Activated T-cell treated with anti-CD3 and anti-CD28 coated beads, Interleukin-2, amount 50 U/mL, for 72 hours (primary cell): ENCODE data around the gene KMO. TPM values are rescaled to one million over a fixed set of nuclear protein-coding genes. Genes with fewer than 3 reads are reported as not detected.
A peak's percentile ranks its signal among the peaks of the same experiment; 100 is the strongest.

Experiments used
- ATAC-seq, 2 donors: fragments of 150-1000 bp; cut with Tn5 transposase; replicated peaks in 1 of 2; 2 replicates each; pipeline ENCODE4 v1.10.0; 2021; ENCODE audit warnings: moderate library complexity in 2 of 2, mild to moderate bottlenecking in 1 of 2
- DNase-seq, 2 donors: peaks; one replicate each; pipeline ENCODE4 v3.0.0; 2021 to 2022; ENCODE audit warnings: mixed read lengths in 1 of 2
- H3K27ac Mint-ChIP-seq: one replicate; pipeline ENCODE4 v1.8.0; 2022; ENCODE audit warnings: mild to moderate bottlenecking, moderate library complexity, mixed read lengths
- H3K27me3 Mint-ChIP-seq: one replicate; pipeline ENCODE4 v1.8.0; 2022; ENCODE audit warnings: low read depth, mixed read lengths
- H3K36me3 Mint-ChIP-seq, 2 donors: one replicate each; pipeline ENCODE4 v1.8.0; 2022; ENCODE audit warnings: mixed read lengths in 2 of 2, mild to moderate bottlenecking in 1 of 2; ENCODE audit not compliant: insufficient read depth in 2 of 2
- H3K4me1 Mint-ChIP-seq: one replicate; pipeline ENCODE4 v1.8.0; 2022; ENCODE audit warnings: low read depth, mixed read lengths
- H3K4me3 Mint-ChIP-seq, 2 donors: one replicate each; pipeline ENCODE4 v1.8.0; 2022; ENCODE audit warnings: mild to moderate bottlenecking in 2 of 2, mixed read lengths in 2 of 2, moderate library complexity in 2 of 2
- H3K9me3 Mint-ChIP-seq, 2 donors: one replicate each; pipeline ENCODE4 v1.8.0; 2022; ENCODE audit warnings: mixed read lengths in 2 of 2
- total RNA-seq, 2 donors: library from RNA; stranded (reverse); gene quantifications; one replicate each; pipeline ENCODE4 v1.2.3, GENCODE V29; 2022

Gene KMO
- total RNA-seq, 2 donors from 2014 or later, result 0.21 TPM; not detected in 1

- ATAC-seq, result no peak
- H3K9me3 Mint-ChIP-seq, result no peaks in the 10 kb centered on the region
- peak overlapping the region; percentile 30 for H3K27ac Mint-ChIP-seq
- no peak for DNase-seq
- H3K4me3 Mint-ChIP-seq, result no peak overlapping the region
- H3K4me1 Mint-ChIP-seq, result peaks cover 13% of the 10 kb centered on the region
- H3K36me3 Mint-ChIP-seq, result peaks cover 0 to 7% of the 10 kb centered on the region in 2 donors
- peaks cover 24% of the 10 kb centered on the region for H3K27me3 Mint-ChIP-seq
These were observed 12.1 kb upstream of the KMO start for GRCh38 chr1:241520080-241520465.

- Mint-ChIP-seq H3K36me3 (peaks cover 0 to 2% of the 10 kb centered on the region in 2 donors), H3K4me1 (peaks cover 7% of the 10 kb centered on the region), H3K4me3 (no peak overlapping the region), H3K27ac (no peak overlapping the region), H3K27me3 (peaks cover 31% of the 10 kb centered on the region), H3K9me3 (no peaks in the 10 kb centered on the region)
- ATAC-seq, result no peak
- DNase-seq, result no peak
These were observed 10.5 kb upstream of the KMO start for GRCh38 chr1:241521718-241522117.

- Mint-ChIP-seq H3K36me3 (no peaks in the 10 kb centered on the region), H3K4me3 (no peak overlapping the region), H3K4me1 (no peaks in the 10 kb centered on the region), H3K9me3 (no peaks in the 10 kb centered on the region), H3K27me3 (peaks cover 31% of the 10 kb centered on the region), H3K27ac (no peak overlapping the region)
- DNase-seq (no peak), ATAC-seq (no peak)
These were observed 7.2 kb upstream of the KMO start for GRCh38 chr1:241525026-241525425.

- Mint-ChIP-seq H3K27me3 (peaks cover 24% of the 10 kb centered on the region), H3K36me3 (no peaks in the 10 kb centered on the region), H3K4me1 (peaks cover 14% of the 10 kb centered on the region), H3K4me3 (no peak overlapping the region), H3K27ac (no peak overlapping the region), H3K9me3 (no peaks in the 10 kb centered on the region)
- ATAC-seq (no peak), DNase-seq (no peak)
These were observed 5.0 kb upstream of the KMO start for GRCh38 chr1:241527146-241527545.

GRCh38 chr1:241531195-241532161, 700 bp upstream of the KMO start:
- peak; percentile 72 to 74 for ATAC-seq
- no peaks in the 10 kb centered on the region for H3K9me3 Mint-ChIP-seq
- peak overlapping the region; percentile 94 to 100 for H3K4me3 Mint-ChIP-seq

GRCh38 chr1:241532864-241533263, 686 bp downstream of the KMO start:
- peak overlapping the region; percentile 5 to 36 for H3K4me3 Mint-ChIP-seq
- H3K36me3 Mint-ChIP-seq, result peaks cover 4 to 8% of the 10 kb centered on the region in 2 donors
- H3K27ac Mint-ChIP-seq, result peak overlapping the region; percentile 32
- ATAC-seq (peak; percentile 67 to 77), DNase-seq (peak; percentile 5 to 36)
- H3K27me3 Mint-ChIP-seq, result peaks cover 6% of the 10 kb centered on the region
- H3K9me3 Mint-ChIP-seq, result peaks cover 0 to 3% of the 10 kb centered on the region in 2 donors
- H3K4me1 Mint-ChIP-seq, result peaks cover 36% of the 10 kb centered on the region

More at GRCh38 chr1:241531195-241532161, 700 bp upstream of the KMO start:
- no peak for DNase-seq
- Mint-ChIP-seq H3K27me3 (peaks cover 6% of the 10 kb centered on the region), H3K27ac (peak overlapping the region; percentile 100), H3K4me1 (peaks cover 27% of the 10 kb centered on the region), H3K36me3 (no peaks in the 10 kb centered on the region)

- H3K27ac Mint-ChIP-seq, result peak overlapping the region; percentile 32
- no peak for ATAC-seq
- peaks cover 6% of the 10 kb centered on the region for H3K27me3 Mint-ChIP-seq
- H3K4me1 Mint-ChIP-seq, result peaks cover 36% of the 10 kb centered on the region
- no peak for DNase-seq
- H3K36me3 Mint-ChIP-seq, result peaks cover 4 to 8% of the 10 kb centered on the region in 2 donors
- no peak overlapping the region for H3K4me3 Mint-ChIP-seq
- peaks cover 0 to 3% of the 10 kb centered on the region in 2 donors for H3K9me3 Mint-ChIP-seq
These were observed 1.3 kb downstream of the KMO start for GRCh38 chr1:241533326-241534115.

GRCh38 chr1:241536304-241536703, 4.1 kb downstream of the KMO start:
- Mint-ChIP-seq H3K9me3 (peaks cover 0 to 3% of the 10 kb centered on the region in 2 donors), H3K4me1 (peaks cover 30% of the 10 kb centered on the region)
- ATAC-seq, result no peak

GRCh38 chr1:241536969-241537368, 4.8 kb downstream of the KMO start:
- ATAC-seq (no peak), DNase-seq (no peak)
- H3K4me1 Mint-ChIP-seq, result peaks cover 24% of the 10 kb centered on the region
- peaks cover 6% of the 10 kb centered on the region for H3K27me3 Mint-ChIP-seq
- no peak overlapping the region for H3K4me3 Mint-ChIP-seq
- peaks cover 0 to 3% of the 10 kb centered on the region in 2 donors for H3K9me3 Mint-ChIP-seq
- no peak overlapping the region for H3K27ac Mint-ChIP-seq
- peaks cover 4 to 8% of the 10 kb centered on the region in 2 donors for H3K36me3 Mint-ChIP-seq

More at GRCh38 chr1:241536304-241536703, 4.1 kb downstream of the KMO start:
- no peak for DNase-seq
- H3K4me3 Mint-ChIP-seq, result no peak overlapping the region
- H3K27me3 Mint-ChIP-seq, result peaks cover 6% of the 10 kb centered on the region
- H3K27ac Mint-ChIP-seq, result no peak overlapping the region
- peaks cover 4 to 8% of the 10 kb centered on the region in 2 donors for H3K36me3 Mint-ChIP-seq

GRCh38 chr1:241542199-241542907, 10.2 kb downstream of the KMO start:
- Mint-ChIP-seq H3K4me1 (peaks cover 4% of the 10 kb centered on the region), H3K27ac (no peak overlapping the region), H3K36me3 (peaks cover 4 to 5% of the 10 kb centered on the region in 2 donors), H3K27me3 (peaks cover 6% of the 10 kb centered on the region), H3K9me3 (peaks cover 0 to 2% of the 10 kb centered on the region in 2 donors), H3K4me3 (no peak overlapping the region)
- ATAC-seq, result no peak
- no peak for DNase-seq

- no peak overlapping the region for H3K4me3 Mint-ChIP-seq
- H3K9me3 Mint-ChIP-seq, result peaks cover 0 to 2% of the 10 kb centered on the region in 2 donors
- ATAC-seq (no peak), DNase-seq (no peak)
- peaks cover 3% of the 10 kb centered on the region in 2 donors for H3K36me3 Mint-ChIP-seq
- H3K4me1 Mint-ChIP-seq, result peaks cover 27% of the 10 kb centered on the region
- H3K27ac Mint-ChIP-seq, result no peak overlapping the region
- peaks cover 6% of the 10 kb centered on the region for H3K27me3 Mint-ChIP-seq
These were observed 15.8 kb downstream of the KMO start for GRCh38 chr1:241548008-241548407.

- Mint-ChIP-seq H3K27ac (no peak overlapping the region), H3K4me1 (peaks cover 27% of the 10 kb centered on the region), H3K36me3 (peaks cover 3% of the 10 kb centered on the region in 2 donors), H3K27me3 (peaks cover 6% of the 10 kb centered on the region), H3K9me3 (peaks cover 0 to 2% of the 10 kb centered on the region in 2 donors), H3K4me3 (no peak overlapping the region)
- no peak for DNase-seq
- no peak for ATAC-seq
These were observed 18.1 kb downstream of the KMO start for GRCh38 chr1:241550318-241550717.
